ENCODE data around the gene TMEM272. TPM values are rescaled to one million over a fixed set of nuclear protein-coding genes. Genes with fewer than 3 reads are reported as not detected.

Gene TMEM272
- total RNA-seq, 2 donors from 2014 or later: not detected

DNA sequence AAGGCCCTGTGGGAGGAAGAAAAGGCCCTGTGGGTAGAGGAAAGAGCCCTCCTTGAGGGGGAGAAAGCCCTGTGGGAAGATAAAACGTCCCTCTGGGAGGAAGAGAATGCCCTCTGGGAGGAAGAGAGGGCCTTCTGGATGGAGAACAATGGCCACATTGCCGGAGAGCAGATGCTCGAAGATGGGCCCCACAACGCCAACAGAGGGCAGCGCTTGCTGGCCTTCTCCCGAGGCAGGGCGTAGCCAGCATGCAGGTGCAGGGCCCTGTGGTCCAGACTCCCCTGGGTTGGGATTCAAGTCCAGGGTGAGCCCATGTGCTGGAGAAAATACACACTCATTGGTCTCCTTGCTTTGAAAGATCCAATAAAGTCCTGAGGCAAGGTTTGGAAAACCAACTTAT, 20.9 kb upstream of the TMEM272 start:
- Histone ChIP-seq H3K36me3 (replicated peaks in 1 of 2; ENCODE audit: insufficient read depth in 1 of 2, low read depth in 2 of 2) (no peaks in the 10 kb centered on the region), H3K27me3 (no peaks in the 10 kb centered on the region), H3K4me1 (no peaks in the 10 kb centered on the region), H3K9me3 (no peaks in the 10 kb centered on the region), H3K4me3 (no peak overlapping the region), H3K27ac (no peak overlapping the region)
- no peak for TF ChIP-seq CTCF (IDR thresholded peaks at IDR 0.05)
- no peak for TF ChIP-seq POLR2A (IDR thresholded peaks at IDR 0.05)
- 78 to 80% methylated on average over 7 of the region's 7 CpGs for WGBS, 2 donors
- DNase-seq: no peak
- no peak for ATAC-seq
- intact Hi-C loops (cut with DNase I): no loop called here

DNA sequence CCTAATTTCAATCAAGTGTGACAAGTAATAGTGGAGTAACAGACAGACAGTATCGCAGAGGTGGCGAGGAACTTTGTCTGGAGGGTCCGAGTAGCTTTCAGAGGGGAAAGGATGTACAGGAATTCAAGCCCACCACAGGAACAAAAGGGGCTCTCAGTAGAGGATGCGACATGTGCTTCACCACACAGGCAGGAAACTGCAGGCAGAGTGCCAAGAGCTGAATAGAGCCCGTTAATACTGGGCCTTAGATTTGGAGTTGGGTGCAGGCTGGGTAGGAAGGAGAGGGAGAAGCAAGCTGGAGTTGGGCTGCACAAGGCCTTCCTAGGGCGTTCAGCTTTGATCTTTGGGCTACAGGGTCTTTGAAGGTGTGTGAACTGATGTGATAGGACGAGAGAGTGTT, 18.0 kb upstream of the TMEM272 start:
- ATAC-seq (no peak), DNase-seq (no peak)
- WGBS, 2 donors: 58 to 63% methylated on average over 7 of the region's 7 CpGs
- Histone ChIP-seq H3K4me1 (no peaks in the 10 kb centered on the region), H3K4me3 (no peak overlapping the region), H3K27ac (no peak overlapping the region), H3K9me3 (no peaks in the 10 kb centered on the region), H3K36me3 (replicated peaks in 1 of 2; ENCODE audit: insufficient read depth in 1 of 2, low read depth in 2 of 2) (no peaks in the 10 kb centered on the region), H3K27me3 (no peaks in the 10 kb centered on the region)
- TF ChIP-seq CTCF (IDR thresholded peaks at IDR 0.05) (no peak), POLR2A (IDR thresholded peaks at IDR 0.05) (no peak)
- intact Hi-C loops (cut with DNase I): no loop called here

DNA sequence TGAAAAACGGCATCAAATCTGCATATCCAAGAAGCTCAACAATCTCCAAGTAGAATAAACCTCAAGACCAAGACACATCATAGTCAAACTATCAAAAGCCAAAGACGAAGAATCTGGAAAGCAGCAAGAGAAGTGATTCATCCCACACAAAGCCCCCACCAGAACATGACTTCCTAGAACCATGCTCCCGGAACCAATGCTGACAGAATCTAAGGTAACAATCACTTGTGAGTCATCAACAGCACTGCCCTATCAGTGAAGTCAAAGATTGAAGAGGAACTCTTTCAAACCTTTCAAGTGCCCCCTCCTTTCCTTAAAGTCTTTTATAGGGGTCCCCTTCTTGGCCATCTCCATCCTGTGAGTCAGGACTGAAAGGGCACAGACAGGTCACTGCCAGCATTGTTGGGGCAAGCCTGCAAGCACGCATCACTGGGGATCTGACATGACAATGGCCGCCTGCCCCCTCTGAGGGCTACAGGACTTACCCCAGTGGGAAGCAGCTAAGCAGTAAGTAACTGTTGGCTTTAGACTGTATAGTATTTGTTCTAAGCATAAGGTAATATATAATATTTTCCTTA, 16.8 kb upstream of the TMEM272 start, which contains the start of gene CCDC70:
Gene CCDC70 (plus strand): TSS at position 247 of the 578 bp plus-strand sequence. CDS start 3,443 bp downstream, outside the sequence.
- Histone ChIP-seq H3K4me3 (no peak within 1 kb of the TSS), H3K9me3 (no peaks in the 10 kb centered on the region), H3K27me3 (no peaks in the 10 kb centered on the region), H3K4me1 (peaks cover 5% of the 10 kb centered on the region), H3K36me3 (replicated peaks in 1 of 2; ENCODE audit: insufficient read depth in 1 of 2, low read depth in 2 of 2) (no peaks in the 10 kb centered on the region), H3K27ac (no peak within 1 kb of the TSS)
- TF ChIP-seq CTCF (IDR thresholded peaks at IDR 0.05): no peak
- no peak for TF ChIP-seq POLR2A (IDR thresholded peaks at IDR 0.05)
- ATAC-seq (no peak), DNase-seq (no peak)
- WGBS, 2 donors: 82 to 90% methylated on average over 5 of the region's 5 CpGs
- intact Hi-C loops (cut with DNase I): no loop called here

DNA sequence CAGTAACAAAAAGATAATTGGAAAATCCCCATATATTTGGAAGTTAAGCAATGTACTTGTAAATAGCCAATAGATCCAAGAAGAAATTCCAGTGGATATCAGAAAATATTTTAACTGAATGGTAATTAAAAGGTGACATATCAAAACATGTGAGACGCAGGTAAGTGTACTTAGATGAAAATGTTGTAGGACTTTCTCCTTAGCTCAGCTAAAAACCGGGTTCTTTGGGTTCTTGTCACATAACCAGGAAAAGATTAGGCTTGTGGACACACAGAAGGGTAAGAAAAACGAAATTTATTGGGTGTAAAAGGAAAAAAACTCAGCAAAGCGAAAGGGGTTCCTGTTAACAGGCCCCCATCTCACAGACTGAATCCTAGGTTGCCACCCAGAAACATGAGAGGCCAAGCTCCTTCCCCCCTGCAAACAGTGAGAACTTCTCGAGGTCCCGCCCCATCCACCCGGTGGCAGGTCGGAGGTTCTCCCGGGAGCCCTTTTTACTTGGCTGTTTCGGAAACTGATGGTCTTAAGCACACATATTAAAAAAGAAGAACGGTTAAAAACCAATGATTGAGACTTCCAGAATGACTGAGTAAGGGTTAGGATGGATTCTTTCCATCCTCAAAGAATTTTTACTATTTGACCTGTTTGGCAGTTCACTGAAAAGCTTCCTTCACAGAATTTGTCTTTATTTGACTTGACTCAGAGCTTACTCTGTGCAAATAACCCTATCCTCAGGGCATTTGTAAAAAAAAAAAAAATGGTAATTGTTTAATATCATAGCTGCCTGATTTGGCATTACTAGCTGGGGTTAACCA, 13.7 kb upstream of the TMEM272 start:
- Histone ChIP-seq H3K27ac (no peak overlapping the region), H3K27me3 (no peaks in the 10 kb centered on the region), H3K36me3 (replicated peaks in 1 of 2; ENCODE audit: insufficient read depth in 1 of 2, low read depth in 2 of 2) (no peaks in the 10 kb centered on the region), H3K9me3 (no peaks in the 10 kb centered on the region), H3K4me1 (peaks cover 8% of the 10 kb centered on the region), H3K4me3 (no peak overlapping the region)
- TF ChIP-seq POLR2A (IDR thresholded peaks at IDR 0.05) (no peak), CTCF (IDR thresholded peaks at IDR 0.05) (no peak)
- WGBS, 2 donors: 66 to 82% methylated on average over 11 of the region's 11 CpGs
- ATAC-seq: no peak
- DNase-seq: no peak
- intact Hi-C loops (cut with DNase I): no loop called here
